HCT116 (cell line): ENCODE measurements around the gene TLE3. TPM values are rescaled to one million over a fixed set of nuclear protein-coding genes. Genes with fewer than 3 reads are reported as not detected.

Source experiments
- ATAC-seq: fragments of 200-7000 bp; cut with Tn5 transposase; 2 replicates; pipeline ENCODE4 v1.9.1; 2020; ENCODE audit warnings: mild to moderate bottlenecking, moderate library complexity
- BruUV-seq: library from RNA; stranded (reverse); fragments of 400-500 nt; replicated peaks from 2 replicates; lab custom pipeline; 2021; lab: Mats Ljungman, UMichigan
- CTCF ChIA-PET: fragments of 300-600 bp; sonication (Branson Sonifier 250); formaldehyde crosslinking; loops from one replicate; lab custom pipeline; 2021; ENCODE audit warnings: antibody characterized with exemption; lab: Charles Lee
- POLR2A ChIA-PET: fragments of 300-600, 350-600 bp; sonication (Branson Sonifier 250); formaldehyde crosslinking; loops from one replicate; lab custom pipeline; 2021; ENCODE audit warnings: antibody characterized with exemption; lab: Charles Lee
- RAD21 ChIA-PET, 2 experiments: fragments of 300-600 bp; sonication (Branson Sonifier 250); formaldehyde crosslinking; loops; one replicate each; lab custom pipeline; 2023; ENCODE audit warnings: low total read pairs in 2 of 2; ENCODE audit not compliant: uncharacterized antibody in 2 of 2, unreplicated experiment in 2 of 2, low non-redundant PET in 1 of 2; lab: Charles Lee
- DNase-seq: peaks from one replicate; pipeline ENCODE4 v3.0.0-alpha.2; 2010; ENCODE audit warnings: low read depth, low spot score
- H2AFZ ChIP-seq: fragments of 200-600 bp; shearing (Covaris generic), sonication (generic); 2 replicates; pipeline ENCODE4 v1.6.1; 2017; ENCODE audit warnings: low read depth, mixed run types, mixed read lengths, antibody characterized with exemption, low read length; ENCODE audit not compliant: poor library complexity, severe bottlenecking
- H3K27ac ChIP-seq: 2 replicates; pipeline ENCODE4 v1.5.1; 2012; ENCODE audit warnings: low read depth, low read length
- H3K27me3 ChIP-seq: fragments of 200-600 bp; sonication (generic); 2 replicates; pipeline ENCODE4 v1.6.1; 2016; ENCODE audit warnings: mixed run types, low read length, mixed read lengths; ENCODE audit not compliant: insufficient read depth
- H3K36me3 ChIP-seq, 2 experiments: fragments of 200-500 bp in 1 of 2; fragments of 200-600 bp in 1 of 2; sonication (Bioruptor generic) in 1 of 2; sonication (generic) in 1 of 2; 2 replicates each; pipeline versions ENCODE4 v1.5.1 to v1.6.1; 2014 to 2016; ENCODE audit warnings: low read length in 2 of 2, inconsistent platforms in 1 of 2, mixed read lengths in 1 of 2, mixed run types in 1 of 2; ENCODE audit not compliant: insufficient read depth in 2 of 2, control insufficient read depth in 1 of 2
- H3K4me1 ChIP-seq, 2 experiments: fragments of 200-600 bp in 1 of 2; sonication (generic) in 1 of 2; 2 replicates each; pipeline versions ENCODE4 v1.5.1 to v1.6.1; 2012 to 2017; ENCODE audit warnings: low read length in 2 of 2, inconsistent platforms in 1 of 2, mild to moderate bottlenecking in 1 of 2, mixed read lengths in 1 of 2, mixed run types in 1 of 2, moderate library complexity in 1 of 2; ENCODE audit not compliant: insufficient read depth in 2 of 2, control insufficient read depth in 1 of 2
- H3K4me2 ChIP-seq: fragments of 200-600 bp; sonication (generic); 2 replicates; pipeline ENCODE4 v1.6.1; 2017; ENCODE audit warnings: mixed run types, low read length, mixed read lengths
- H3K4me3 ChIP-seq, 2 experiments: fragments of 200-600 bp in 1 of 2; sonication (generic) in 1 of 2; replicated peaks in 1 of 2; 2 replicates each; pipeline ENCODE4 v1.5.1; 2011 to 2016; ENCODE audit warnings: low read length in 2 of 2, control low read depth in 1 of 2, low read depth in 1 of 2, mild to moderate bottlenecking in 1 of 2, mixed read lengths in 1 of 2, mixed run types in 1 of 2
- H3K79me2 ChIP-seq: fragments of 200-600 bp; sonication (generic); 2 replicates; pipeline ENCODE4 v1.6.1; 2017; ENCODE audit warnings: mild to moderate bottlenecking, mixed run types, low read length, moderate library complexity, mixed read lengths; ENCODE audit not compliant: insufficient read depth
- H3K9ac ChIP-seq: fragments of 200-600 bp; sonication (generic); 2 replicates; pipeline ENCODE4 v1.6.1; 2016; ENCODE audit warnings: low read length, mixed read lengths
- H3K9me2 ChIP-seq: fragments of 200-600 bp; sonication (generic), shearing (Covaris generic); 2 replicates; pipeline ENCODE4 v1.6.1; 2017; ENCODE audit warnings: mixed run types, mild to moderate bottlenecking, moderate library complexity; ENCODE audit not compliant: insufficient read depth
- H3K9me3 ChIP-seq, 2 experiments: fragments of 200-500 bp in 1 of 2; fragments of 200-600 bp in 1 of 2; sonication (Bioruptor generic) in 1 of 2; sonication (generic) in 1 of 2; 2 replicates each; pipeline ENCODE4 v1.6.1; 2014 to 2017; ENCODE audit warnings: low read length in 2 of 2, mixed read lengths in 2 of 2, inconsistent platforms in 1 of 2, low read depth in 1 of 2, mild to moderate bottlenecking in 1 of 2, mixed run types in 1 of 2, moderate library complexity in 1 of 2; ENCODE audit not compliant: control insufficient read depth in 1 of 2, insufficient read depth in 1 of 2
- H4K20me1 ChIP-seq: fragments of 200-600 bp; sonication (generic), shearing (Covaris generic); 2 replicates; pipeline ENCODE4 v1.6.1; 2017; ENCODE audit warnings: mixed run types, mild to moderate bottlenecking, moderate library complexity; ENCODE audit not compliant: insufficient read depth
- ATF3 ChIP-seq: IDR thresholded peaks from 2 replicates; pipeline ENCODE4 v1.6.1; 2012
- CBX3 ChIP-seq: IDR thresholded peaks from 2 replicates; pipeline ENCODE4 v1.6.1; 2012; ENCODE audit warnings: low read depth
- EGR1 ChIP-seq: IDR thresholded peaks from 2 replicates; pipeline ENCODE4 v1.6.1; 2012; ENCODE audit warnings: low read depth
- EZH2 ChIP-seq: fragments of 200-600 bp; sonication (generic); IDR thresholded peaks from 2 replicates; pipeline ENCODE4 v1.6.1; 2017; ENCODE audit warnings: antibody characterized with exemption, mixed run types
- EZH2phosphoT487 ChIP-seq: fragments of 200-600 bp; IDR thresholded peaks from 2 replicates; pipeline ENCODE4 v1.6.1; 2018; ENCODE audit warnings: antibody characterized with exemption, borderline replicate concordance
- FOSL1 ChIP-seq: IDR thresholded peaks from 2 replicates; pipeline ENCODE4 v1.6.1; 2012; ENCODE audit warnings: low read depth
- JUND ChIP-seq: IDR thresholded peaks from 2 replicates; pipeline ENCODE4 v1.6.1; 2012
- POLR2A ChIP-seq: IDR thresholded peaks from 2 replicates; pipeline ENCODE4 v1.7.0; 2011; ENCODE audit warnings: borderline replicate concordance; ENCODE audit not compliant: insufficient read depth, insufficient read length; ENCODE audit errors: extremely low read depth
- RAD21 ChIP-seq: IDR thresholded peaks from 2 replicates; pipeline ENCODE4 v1.6.1; 2012; ENCODE audit warnings: low read depth, mild to moderate bottlenecking
- SP1 ChIP-seq: IDR thresholded peaks from 2 replicates; pipeline ENCODE4 v1.6.1; 2012; ENCODE audit warnings: low read depth
- SRF ChIP-seq: IDR thresholded peaks from 2 replicates; pipeline ENCODE4 v1.6.1; 2012; ENCODE audit warnings: low read depth
- TCF7L2 ChIP-seq: IDR thresholded peaks from 2 replicates; pipeline ENCODE4 v1.7.0; 2011; ENCODE audit warnings: borderline replicate concordance, inconsistent platforms; ENCODE audit not compliant: insufficient read depth, insufficient read length; ENCODE audit errors: extremely low read depth
- YY1 ChIP-seq: IDR thresholded peaks from 2 replicates; pipeline ENCODE4 v1.6.1; 2011; ENCODE audit warnings: low read length, low read depth, moderate library complexity, mild to moderate bottlenecking; ENCODE audit not compliant: insufficient replicate concordance; ENCODE audit errors: extremely low read depth
- intact Hi-C: fragments of 100-400 bp; cut with micrococcal nuclease; formaldehyde crosslinking; loops from 2 replicates; pipeline ENCODE4 v1.10.0; 2022
- total RNA-seq: library from RNA; stranded (reverse); gene quantifications from one replicate; pipeline ENCODE4 v1.2.1, GENCODE V29; 2021; ENCODE audit not compliant: unreplicated experiment
- TF ChIP-seq, protein P1 (sequence below): IDR thresholded peaks from 2 replicates; pipeline ENCODE4 v1.6.1; 2012; ENCODE audit warnings: low read depth
- TF ChIP-seq, protein P2 (sequence below): IDR thresholded peaks from 2 replicates; pipeline ENCODE4 v1.6.1; 2012

TLE3 gene
- total RNA-seq, 1 experiment from 2014 or later: 53.9 TPM

GRCh38 chr15:70017025-70017424 lies 80.7 kb downstream of the TLE3 start:
- ChIA-PET RAD21 (no interaction called here), POLR2A (no interaction called here), CTCF (no interaction called here)
- H2AFZ ChIP-seq: no peak overlapping the region
- H4K20me1 ChIP-seq: no peaks in the 10 kb centered on the region
- peaks cover under 1% of the 10 kb centered on the region; the same call in 1 of the 2 replicates for H3K27me3 ChIP-seq
- no peak for TF ChIP-seq EZH2phosphoT487
- TF ChIP-seq JUND: no peak
- no peak for TF ChIP-seq FOSL1
- TF ChIP-seq TCF7L2: no peak
- no peak for TF ChIP-seq ATF3
- no peak for TF ChIP-seq YY1
- TF ChIP-seq POLR2A: no peak
- TF ChIP-seq SRF: no peak
- no peak for TF ChIP-seq CBX3
- TF ChIP-seq, protein P1, sequence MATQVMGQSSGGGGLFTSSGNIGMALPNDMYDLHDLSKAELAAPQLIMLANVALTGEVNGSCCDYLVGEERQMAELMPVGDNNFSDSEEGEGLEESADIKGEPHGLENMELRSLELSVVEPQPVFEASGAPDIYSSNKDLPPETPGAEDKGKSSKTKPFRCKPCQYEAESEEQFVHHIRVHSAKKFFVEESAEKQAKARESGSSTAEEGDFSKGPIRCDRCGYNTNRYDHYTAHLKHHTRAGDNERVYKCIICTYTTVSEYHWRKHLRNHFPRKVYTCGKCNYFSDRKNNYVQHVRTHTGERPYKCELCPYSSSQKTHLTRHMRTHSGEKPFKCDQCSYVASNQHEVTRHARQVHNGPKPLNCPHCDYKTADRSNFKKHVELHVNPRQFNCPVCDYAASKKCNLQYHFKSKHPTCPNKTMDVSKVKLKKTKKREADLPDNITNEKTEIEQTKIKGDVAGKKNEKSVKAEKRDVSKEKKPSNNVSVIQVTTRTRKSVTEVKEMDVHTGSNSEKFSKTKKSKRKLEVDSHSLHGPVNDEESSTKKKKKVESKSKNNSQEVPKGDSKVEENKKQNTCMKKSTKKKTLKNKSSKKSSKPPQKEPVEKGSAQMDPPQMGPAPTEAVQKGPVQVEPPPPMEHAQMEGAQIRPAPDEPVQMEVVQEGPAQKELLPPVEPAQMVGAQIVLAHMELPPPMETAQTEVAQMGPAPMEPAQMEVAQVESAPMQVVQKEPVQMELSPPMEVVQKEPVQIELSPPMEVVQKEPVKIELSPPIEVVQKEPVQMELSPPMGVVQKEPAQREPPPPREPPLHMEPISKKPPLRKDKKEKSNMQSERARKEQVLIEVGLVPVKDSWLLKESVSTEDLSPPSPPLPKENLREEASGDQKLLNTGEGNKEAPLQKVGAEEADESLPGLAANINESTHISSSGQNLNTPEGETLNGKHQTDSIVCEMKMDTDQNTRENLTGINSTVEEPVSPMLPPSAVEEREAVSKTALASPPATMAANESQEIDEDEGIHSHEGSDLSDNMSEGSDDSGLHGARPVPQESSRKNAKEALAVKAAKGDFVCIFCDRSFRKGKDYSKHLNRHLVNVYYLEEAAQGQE: no peak
- TF ChIP-seq RAD21: no peak
- TF ChIP-seq, protein P2, sequence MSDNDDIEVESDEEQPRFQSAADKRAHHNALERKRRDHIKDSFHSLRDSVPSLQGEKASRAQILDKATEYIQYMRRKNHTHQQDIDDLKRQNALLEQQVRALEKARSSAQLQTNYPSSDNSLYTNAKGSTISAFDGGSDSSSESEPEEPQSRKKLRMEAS: no peak
- no peak for TF ChIP-seq SP1
- TF ChIP-seq EZH2: no peak
- no peak for TF ChIP-seq EGR1
- H3K27ac ChIP-seq: no peak overlapping the region
- H3K9me2 ChIP-seq: no peaks in the 10 kb centered on the region
- no TSS peak for BruUV-seq
- H3K9me3 ChIP-seq: no peaks in the 10 kb centered on the region
- no peak overlapping the region for H3K9ac ChIP-seq
- no peaks in the 10 kb centered on the region for H3K79me2 ChIP-seq
- H3K36me3 ChIP-seq: no peaks in the 10 kb centered on the region
- no peaks in the 10 kb centered on the region for H3K4me1 ChIP-seq
- DNase-seq: no peak
- ATAC-seq: no peak
- intact Hi-C loops: no loop called here
- H3K4me3 ChIP-seq: no peak overlapping the region
- no peak overlapping the region for H3K4me2 ChIP-seq
